ENCODE data around the gene CENPX. TPM values are rescaled to one million over a fixed set of nuclear protein-coding genes. Genes with fewer than 3 reads are reported as not detected.

The CENPX gene
- total RNA-seq, 1 experiment from 2014 or later = 187 TPM

- in situ Hi-C loops (cut with HindIII; ENCODE audit: low pct_unique_long_range_greater_than_20kb, low sequenced_read_pairs) = no loop called here
- BruUV-seq (replicated peaks) = no TSS peak
- TF ChIP-seq SIN3A (IDR thresholded peaks at IDR 0.05; ENCODE audit: borderline replicate concordance, insufficient read depth, low read depth, low read length) (no peak), POLR2AphosphoS5 (IDR thresholded peaks at IDR 0.05; ENCODE audit: low read depth, low read length) (no peak)
- H3K9me3 ChIP-seq (ENCODE audit: control insufficient read depth, insufficient read depth, low read depth, low read length) = no peaks in the 10 kb centered on the region
- ChIA-PET POLR2A (no interaction called here), CTCF (no interaction called here)
- H3K36me3 ChIP-seq (ENCODE audit: control insufficient read depth, insufficient read depth, low read length) = peaks cover 6% of the 10 kb centered on the region
- ATAC-seq (no peak), DNase-seq (ENCODE audit: low read depth, low spot score) (no peak)
- H3K4me1 ChIP-seq (ENCODE audit: control insufficient read depth, insufficient read depth, low read length) = peaks cover 28% of the 10 kb centered on the region
- no peak overlapping the region for H3K4me3 ChIP-seq (ENCODE audit: low read depth in 2 of 2, low read length in 2 of 2)
- intact Hi-C loops (cut with micrococcal nuclease; ENCODE audit: unreplicated experiment) = no loop called here
- no peaks in the 10 kb centered on the region for H3K27me3 ChIP-seq (ENCODE audit: control insufficient read depth, insufficient read depth, low read length)
- no peak overlapping the region for H3K27ac ChIP-seq (ENCODE audit: low read length)
These were observed 37.3 kb upstream of the CENPX start for GRCh38 chr17:82060001-82060380.

GRCh38 chr17:82059272-82060000 is 36.8 kb upstream of the CENPX start:
- Histone ChIP-seq H3K27ac (ENCODE audit: low read length) (no peak overlapping the region), H3K36me3 (ENCODE audit: control insufficient read depth, insufficient read depth, low read length) (peaks cover 6% of the 10 kb centered on the region), H3K9me3 (ENCODE audit: control insufficient read depth, insufficient read depth, low read depth, low read length) (no peaks in the 10 kb centered on the region), H3K27me3 (ENCODE audit: control insufficient read depth, insufficient read depth, low read length) (no peaks in the 10 kb centered on the region), H3K4me3 (ENCODE audit: low read depth in 2 of 2, low read length in 2 of 2) (no peak overlapping the region), H3K4me1 (ENCODE audit: control insufficient read depth, insufficient read depth, low read length) (peaks cover 23% of the 10 kb centered on the region)
- in situ Hi-C loops (cut with HindIII; ENCODE audit: low pct_unique_long_range_greater_than_20kb, low sequenced_read_pairs) = loop anchor here (10.0 kb wide), 1 partner anchor 75 kb away; no protein-coding TSS in a partner anchor
- DNase-seq (ENCODE audit: low read depth, low spot score) (no peak), ATAC-seq (no peak)
- TF ChIP-seq REST (IDR thresholded peaks at IDR 0.05; ENCODE audit: insufficient read depth in 1 of 2, low read depth in 2 of 2, low read length in 1 of 2) (no peak), POLR2AphosphoS5 (IDR thresholded peaks at IDR 0.05; ENCODE audit: low read depth, low read length) (peak; percentile 14; the same call in 1 of the 2 replicates), TCF7L2 (IDR thresholded peaks at IDR 0.05; ENCODE audit: low read depth, low read length) (no peak), CTCF (IDR thresholded peaks at IDR 0.05) (no peak), SIN3A (IDR thresholded peaks at IDR 0.05; ENCODE audit: borderline replicate concordance, insufficient read depth, low read depth, low read length) (no peak)
- CTCF ChIA-PET = no interaction called here
- intact Hi-C loops (cut with micrococcal nuclease; ENCODE audit: unreplicated experiment) = no loop called here
- BruUV-seq (replicated peaks) = no TSS peak
- POLR2A ChIA-PET = no interaction called here

GRCh38 chr17:82058855-82059249 is 36.2 kb upstream of the CENPX start:
- CTCF ChIA-PET = no interaction called here
- peaks cover 6% of the 10 kb centered on the region for H3K36me3 ChIP-seq (ENCODE audit: control insufficient read depth, insufficient read depth, low read length)

More at GRCh38 chr17:82058855-82059249, 36.2 kb upstream of the CENPX start:
- H3K9me3 ChIP-seq (ENCODE audit: control insufficient read depth, insufficient read depth, low read depth, low read length) = no peaks in the 10 kb centered on the region
- BruUV-seq (replicated peaks) = no TSS peak
- no peaks in the 10 kb centered on the region for H3K27me3 ChIP-seq (ENCODE audit: control insufficient read depth, insufficient read depth, low read length)
- no peak overlapping the region for H3K27ac ChIP-seq (ENCODE audit: low read length)
- intact Hi-C loops (cut with micrococcal nuclease; ENCODE audit: unreplicated experiment) = no loop called here
- H3K4me3 ChIP-seq (ENCODE audit: low read depth in 2 of 2, low read length in 2 of 2) = no peak overlapping the region
- DNase-seq (ENCODE audit: low read depth, low spot score) (no peak), ATAC-seq (no peak)
- POLR2A ChIA-PET = no interaction called here
- peaks cover 17% of the 10 kb centered on the region for H3K4me1 ChIP-seq (ENCODE audit: control insufficient read depth, insufficient read depth, low read length)
- no peak for TF ChIP-seq CTCF (IDR thresholded peaks at IDR 0.05)
- no peak for TF ChIP-seq REST (IDR thresholded peaks at IDR 0.05; ENCODE audit: insufficient read depth in 1 of 2, low read depth in 2 of 2, low read length in 1 of 2)
- in situ Hi-C loops (cut with HindIII; ENCODE audit: low pct_unique_long_range_greater_than_20kb, low sequenced_read_pairs) = loop anchor here (10.0 kb wide), 1 partner anchor 76 kb away; no protein-coding TSS in a partner anchor
